ENCODE data around the gene COL23A1.
"Not testable (repeated sequence)": the region's sequence is repeated elsewhere in the genome, so short reads cannot be mapped to it uniquely, and the experiment has no call there.

The COL23A1 gene

DNA sequence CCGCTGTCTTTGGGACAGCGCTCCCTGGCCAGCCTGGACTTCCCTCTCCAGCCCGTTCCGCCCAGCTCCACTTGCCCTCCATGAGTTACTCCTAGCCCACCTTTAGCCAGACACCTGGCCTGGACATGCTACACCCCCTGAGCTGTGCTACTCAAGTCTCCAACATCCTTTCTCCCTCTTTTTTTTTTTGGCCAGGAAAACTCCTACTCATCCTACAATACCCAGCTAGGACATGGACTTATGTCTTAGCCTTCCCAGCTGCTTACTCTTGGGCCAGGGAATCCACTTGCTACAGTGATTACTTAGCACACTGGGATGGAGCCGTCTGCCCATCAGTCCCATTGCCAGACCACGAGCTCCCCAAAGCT lies 264.9 kb downstream of the COL23A1 start:
- DNase-seq (ENCODE audit: low read depth in 2 of 2), result no peak

DNA sequence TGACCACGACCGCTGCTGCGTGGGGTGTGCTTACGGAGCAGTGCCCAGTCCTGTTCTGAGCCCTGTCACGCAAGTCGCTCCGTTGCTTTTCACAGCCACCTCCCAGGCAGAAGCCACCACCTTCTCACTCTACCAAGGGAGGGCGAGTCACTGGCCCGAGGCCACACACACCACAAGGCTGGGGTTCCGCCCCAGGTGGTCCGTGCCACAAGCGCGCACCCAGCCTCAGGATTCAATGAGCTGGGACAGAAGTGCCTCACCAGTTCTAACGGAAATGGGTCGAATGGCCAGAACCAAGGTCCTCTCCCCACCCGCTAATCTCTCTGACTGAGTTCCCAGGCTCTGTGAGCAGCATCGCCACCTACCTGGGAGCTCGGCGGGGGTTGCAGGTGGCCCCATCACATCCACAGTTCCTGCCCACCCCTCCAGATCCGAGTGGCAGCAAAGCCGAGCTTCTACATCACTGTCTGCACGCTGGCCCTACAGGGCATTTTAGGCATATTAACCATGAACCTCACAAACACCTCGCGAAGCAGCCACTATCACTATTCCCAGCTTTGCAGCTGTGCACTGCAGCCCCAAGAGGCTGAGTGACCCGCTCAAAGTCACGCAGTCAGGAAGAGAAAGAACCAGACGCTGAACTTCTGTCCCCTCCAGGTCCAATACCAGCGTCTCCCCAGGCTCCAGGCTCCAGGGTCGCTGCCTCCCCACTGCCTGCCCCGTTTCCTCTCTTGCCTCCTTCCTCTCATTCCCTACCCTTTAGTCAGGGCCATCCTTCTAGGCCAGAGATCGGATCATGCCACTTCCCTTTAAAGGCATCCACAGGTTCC lies 265.5 kb downstream of the COL23A1 start:
- no peak for DNase-seq (ENCODE audit: low read depth in 2 of 2)

DNA sequence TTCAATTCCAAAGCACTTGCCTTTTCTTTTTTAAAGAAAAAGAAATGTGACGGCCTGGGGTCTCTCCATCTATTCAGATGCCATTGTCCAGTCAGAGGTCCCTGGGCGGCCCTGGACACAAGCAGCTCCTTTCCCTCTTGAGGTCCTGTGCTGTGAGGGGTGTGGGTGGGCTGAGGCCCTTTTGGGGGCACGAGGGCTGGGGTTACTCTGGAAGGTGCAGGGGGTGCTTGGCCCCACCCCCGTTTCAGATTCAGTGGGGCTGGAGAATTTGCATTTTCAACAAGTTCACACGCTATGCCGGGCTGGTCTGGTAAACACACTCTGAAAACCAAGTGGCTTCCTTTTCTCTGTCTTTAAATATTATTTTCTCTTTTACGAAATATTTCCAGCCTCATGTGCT lies 266.2 kb downstream of the COL23A1 start:
- DNase-seq (ENCODE audit: low read depth in 2 of 2), result no peak

DNA sequence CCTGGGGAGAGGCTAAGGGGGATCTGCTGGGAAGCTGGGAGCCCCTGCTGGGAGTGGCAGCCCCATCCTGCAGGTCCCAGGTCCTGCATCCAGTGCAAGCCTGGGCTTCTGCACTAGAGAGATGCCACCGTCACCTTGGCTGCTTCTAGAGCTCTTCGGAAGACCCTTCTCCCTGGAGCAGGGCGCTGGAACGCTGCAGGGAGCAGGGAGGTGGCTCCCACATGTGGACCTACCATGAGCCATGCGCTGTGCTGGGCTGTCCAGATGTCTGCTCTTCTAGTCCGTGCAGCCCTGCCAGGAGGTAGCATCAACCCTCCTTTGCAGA lies 266.7 kb downstream of the COL23A1 start:
- DNase-seq (ENCODE audit: low read depth in 2 of 2), result no peak

DNA sequence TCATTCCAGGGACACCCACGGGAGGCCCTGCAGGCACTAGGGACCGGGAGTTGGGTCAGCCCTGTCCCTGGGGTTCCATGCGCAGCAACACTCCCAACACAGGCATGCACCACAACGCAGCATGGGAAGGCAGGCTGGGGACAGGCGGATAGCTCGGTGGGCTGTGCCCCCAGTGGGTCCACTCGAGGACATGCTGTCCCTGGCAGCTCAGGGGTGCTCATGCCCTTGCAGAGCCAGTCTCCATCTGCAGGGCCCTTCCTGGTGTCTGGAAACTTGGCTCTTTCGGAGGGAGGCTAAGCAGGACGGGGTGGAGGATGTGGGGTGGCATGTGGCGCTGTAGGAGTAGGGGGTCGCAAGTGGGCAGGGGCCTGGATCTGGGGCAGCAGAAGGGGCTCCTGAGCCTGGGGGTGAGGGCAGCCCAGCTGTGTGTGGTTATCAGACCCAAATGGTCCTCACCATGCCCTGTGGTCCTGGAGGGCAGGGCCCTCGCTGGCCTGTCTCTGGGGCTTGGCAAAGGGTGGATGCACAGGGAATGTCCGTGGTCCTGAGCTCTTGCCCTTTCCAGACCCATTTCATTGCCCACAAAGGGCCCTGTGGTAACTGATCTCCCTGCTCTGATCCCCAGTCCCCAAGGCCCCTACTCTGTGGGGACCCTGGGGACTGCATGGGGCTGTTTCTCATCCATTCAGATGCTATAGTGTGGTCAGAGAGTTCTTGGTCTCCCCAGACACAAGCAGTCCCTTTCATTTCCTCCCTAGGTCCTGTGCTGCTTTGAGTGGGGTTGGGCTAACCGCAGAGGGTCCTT lies 267.3 kb downstream of the COL23A1 start:
- no peak for DNase-seq (ENCODE audit: low read depth in 2 of 2)

DNA sequence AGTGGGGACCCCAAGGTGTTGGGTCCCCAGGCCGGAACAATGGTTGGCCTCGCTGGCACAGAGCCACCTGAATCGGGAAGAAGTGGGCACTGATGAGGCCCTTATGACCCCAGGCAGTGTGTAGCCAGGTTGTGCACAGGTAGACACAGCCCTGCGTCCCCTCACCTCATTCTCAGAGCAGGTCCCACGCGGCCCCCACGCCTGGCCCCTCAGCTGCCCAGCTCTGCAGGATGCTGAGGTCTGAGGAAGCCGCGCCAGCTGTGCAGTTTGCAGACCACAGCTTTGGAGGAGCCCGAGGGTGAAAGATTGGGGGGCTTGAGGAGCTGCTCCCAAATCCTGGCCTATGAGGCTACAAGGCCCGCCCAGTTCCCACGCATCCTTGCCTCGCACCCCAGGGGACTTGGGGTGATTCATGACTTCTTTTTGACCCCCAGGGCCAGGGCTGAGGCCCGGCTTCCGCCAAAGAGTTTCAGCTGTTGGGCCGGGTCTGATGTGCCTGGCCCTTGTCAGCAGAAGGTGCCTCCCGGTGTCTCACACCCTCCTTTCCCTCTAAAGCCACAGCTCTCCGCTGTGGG lies 269.8 kb downstream of the COL23A1 start:
- no peak for DNase-seq (ENCODE audit: low read depth in 2 of 2)

DNA sequence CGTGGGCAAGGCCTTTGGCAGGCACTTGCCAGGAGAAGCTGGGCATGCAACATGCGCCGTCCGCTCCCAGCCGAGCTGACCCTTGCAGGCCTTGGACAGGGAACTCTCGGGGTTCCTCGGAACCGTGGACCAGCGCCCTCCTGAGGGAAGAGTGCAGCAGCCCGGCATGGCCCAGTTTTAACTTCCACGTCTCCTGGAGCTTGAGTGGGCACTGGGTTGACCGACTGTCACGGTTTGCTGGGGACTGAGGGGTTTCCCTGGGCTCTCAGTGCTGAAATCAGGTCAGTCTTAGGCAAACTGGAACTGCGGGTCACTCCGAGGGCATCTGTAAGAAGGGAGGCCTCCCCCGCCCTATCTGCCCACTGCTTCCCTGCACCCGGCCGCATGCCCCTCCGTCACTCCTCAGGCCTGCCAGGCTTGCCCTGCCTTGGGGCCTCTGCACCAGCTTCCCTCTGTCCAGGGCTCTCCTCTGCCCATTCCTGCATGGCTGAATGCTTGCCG lies 270.6 kb downstream of the COL23A1 start:
- no peak for DNase-seq (ENCODE audit: low read depth in 2 of 2)

DNA sequence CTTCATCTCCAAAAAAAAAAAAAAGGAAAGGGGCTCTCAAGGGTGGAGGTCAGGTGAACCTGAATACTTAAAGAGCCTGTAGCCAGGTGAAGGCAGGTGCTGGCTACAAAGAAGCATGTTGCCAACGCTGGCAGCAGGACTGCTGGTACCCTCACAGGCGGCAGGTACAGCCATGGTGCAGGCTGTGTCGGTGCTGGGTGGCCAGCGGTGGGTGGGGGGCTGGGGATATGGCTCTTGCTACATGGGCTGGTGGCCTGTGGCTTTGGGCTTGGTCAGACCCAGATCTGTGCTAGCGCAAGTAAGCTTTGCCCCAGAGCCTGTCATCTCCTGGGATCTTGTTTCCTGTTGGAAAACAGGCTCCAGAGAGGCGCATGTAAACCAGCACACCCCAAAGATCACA lies 271.3 kb downstream of the COL23A1 start:
- DNase-seq (ENCODE audit: low read depth in 2 of 2), result no peak

DNA sequence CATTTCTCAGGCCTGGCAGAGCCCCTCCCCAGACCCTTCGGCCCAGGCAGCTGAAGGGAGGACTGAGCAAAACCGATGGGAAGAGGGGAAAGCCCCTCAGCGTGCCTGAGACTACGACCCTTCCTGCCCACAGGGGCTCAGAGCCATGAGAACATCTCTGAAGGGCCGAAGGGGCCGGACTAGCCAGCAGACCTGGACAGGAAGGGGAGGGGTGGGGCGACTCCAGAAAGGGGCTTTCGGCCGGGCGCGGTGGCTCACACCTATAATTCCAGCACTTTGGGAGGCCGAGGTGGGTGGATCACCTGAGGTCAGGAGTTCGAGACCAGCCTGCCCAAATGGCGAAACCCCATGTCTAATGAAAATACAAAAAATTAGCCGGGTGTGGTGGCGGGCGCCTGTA lies 271.8 kb downstream of the COL23A1 start:
- DNase-seq (ENCODE audit: low read depth in 2 of 2), result no peak

DNA sequence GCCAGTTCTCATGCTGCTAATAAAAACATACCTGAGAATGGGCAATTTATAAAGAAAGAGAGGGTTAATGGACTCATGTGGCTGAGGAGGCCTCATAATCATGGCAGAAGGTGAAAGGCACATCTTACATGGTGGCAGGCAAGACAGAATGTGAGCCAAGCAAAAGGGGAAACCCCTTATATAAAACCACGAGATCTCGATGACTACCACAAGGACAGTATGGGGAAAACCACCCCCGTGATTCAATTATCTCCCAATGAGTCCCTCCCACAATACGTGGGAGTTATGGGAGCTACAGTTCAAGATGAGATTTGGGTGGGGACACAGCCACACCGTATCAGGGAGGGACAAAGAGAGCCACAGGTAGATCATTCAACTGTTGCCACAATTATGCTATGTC lies 272.5 kb downstream of the COL23A1 start:
- not testable (repeated sequence) for DNase-seq (ENCODE audit: low read depth in 2 of 2)

DNA sequence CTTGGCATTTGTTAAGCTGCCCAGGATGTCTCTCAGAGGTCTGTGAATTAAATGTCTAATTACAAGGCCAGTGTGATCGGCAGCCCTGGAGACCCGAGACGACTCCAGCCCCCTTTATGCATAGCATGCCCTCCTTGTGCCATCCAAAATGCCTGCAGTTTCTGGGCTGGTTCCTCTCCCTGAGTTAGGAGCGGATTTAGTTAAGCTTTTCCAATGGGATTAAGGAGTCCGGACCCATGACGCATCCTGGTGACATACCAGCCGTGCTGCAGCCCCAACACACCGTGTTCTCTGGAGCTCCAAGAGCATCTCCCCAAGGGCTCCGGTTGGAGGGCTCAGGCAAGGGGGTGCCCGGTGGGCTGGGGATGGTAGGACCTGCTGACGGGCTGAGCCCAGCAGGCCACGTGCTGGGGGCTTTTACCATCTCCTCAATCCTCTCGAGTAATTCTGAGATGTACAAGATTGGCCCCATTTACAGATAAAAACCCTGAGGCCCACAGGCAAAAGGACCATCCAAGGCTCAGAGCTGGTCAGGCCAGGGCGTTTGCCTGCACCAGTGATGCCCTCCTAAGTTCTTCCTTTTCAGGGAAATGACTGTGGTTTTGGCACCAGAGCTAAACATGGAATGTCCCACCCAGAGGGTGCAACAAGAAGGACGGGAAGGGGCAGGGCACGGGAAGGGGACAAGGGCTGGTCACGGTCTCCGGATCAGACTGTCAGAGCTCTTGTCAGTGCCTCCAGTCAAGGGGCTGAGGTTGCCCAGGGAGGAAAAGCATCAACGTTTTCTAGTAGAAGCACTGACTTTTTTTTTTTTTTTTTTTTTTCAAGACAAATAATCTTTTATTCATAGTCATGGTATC lies 275.0 kb downstream of the COL23A1 start:
- no peak for DNase-seq (ENCODE audit: low read depth in 2 of 2)

DNA sequence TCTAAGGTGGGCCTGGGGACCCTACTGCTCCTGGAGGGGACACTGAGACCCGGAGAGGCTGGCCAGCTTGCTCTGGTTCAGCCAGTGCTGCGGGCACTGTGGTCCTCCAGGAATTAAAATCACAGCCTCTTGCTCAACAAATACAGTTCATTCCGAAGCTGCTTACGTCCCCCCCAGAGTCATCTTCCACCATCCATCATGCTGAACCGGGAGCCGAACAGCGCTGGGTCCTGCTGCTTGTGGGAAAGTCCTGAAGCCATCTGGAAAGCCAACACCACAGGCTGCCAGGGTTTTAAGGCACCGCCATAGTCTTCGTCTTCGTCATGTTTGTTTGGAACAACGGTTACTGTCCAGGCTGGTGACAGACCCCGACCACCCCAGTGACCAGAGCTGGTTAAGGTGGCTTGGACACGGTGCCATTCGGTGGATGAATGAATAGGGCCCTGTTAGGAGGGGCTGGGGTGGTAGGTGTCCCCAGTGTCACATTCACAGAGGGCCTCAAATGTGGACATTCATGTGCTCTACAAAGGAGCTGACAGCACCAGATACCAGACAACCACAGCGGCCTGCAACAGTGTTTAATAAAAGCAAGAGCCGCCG lies 276.0 kb downstream of the COL23A1 start:
- DNase-seq (ENCODE audit: low read depth in 2 of 2), result no peak

DNA sequence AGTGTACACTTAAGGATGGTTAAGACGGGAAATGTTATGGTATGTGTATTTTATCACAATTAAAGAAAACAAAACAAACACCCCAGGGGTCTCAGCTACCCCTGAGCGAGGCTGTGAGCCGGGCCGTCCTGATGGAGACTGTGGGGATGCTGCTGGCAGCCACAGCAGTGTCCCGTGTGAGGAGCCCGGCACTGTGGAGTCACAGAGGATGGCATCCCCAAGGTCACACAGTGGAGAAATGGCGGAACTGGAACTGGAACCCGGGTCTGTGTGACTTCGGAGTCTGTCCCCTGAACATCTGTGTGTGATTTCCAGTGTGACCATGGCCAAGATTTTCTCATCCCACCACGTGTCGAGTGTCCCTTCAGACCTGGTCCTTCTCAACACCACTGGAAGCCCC lies 276.9 kb downstream of the COL23A1 start:
- DNase-seq (ENCODE audit: low read depth in 2 of 2), result no peak

DNA sequence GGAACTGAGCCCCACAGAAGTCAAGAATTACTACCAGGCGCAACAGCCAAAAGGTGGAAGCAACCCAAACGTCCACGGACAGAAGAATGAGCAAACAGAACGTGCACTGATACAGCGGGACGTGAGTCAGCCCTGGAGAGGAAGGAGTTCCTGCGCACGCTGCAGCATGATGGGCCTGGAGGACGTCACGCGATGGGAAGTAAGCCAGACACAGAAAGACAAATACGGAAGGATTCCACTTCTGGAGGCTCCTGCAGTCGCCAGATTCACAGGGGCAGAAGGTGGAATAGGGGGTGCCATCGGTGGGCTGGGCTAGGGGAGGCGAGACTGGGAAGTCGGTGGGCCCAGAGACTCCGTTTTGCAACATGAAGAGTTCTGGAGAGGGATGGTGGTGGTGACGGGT lies 277.3 kb downstream of the COL23A1 start:
- no peak for DNase-seq (ENCODE audit: low read depth in 2 of 2)

DNA sequence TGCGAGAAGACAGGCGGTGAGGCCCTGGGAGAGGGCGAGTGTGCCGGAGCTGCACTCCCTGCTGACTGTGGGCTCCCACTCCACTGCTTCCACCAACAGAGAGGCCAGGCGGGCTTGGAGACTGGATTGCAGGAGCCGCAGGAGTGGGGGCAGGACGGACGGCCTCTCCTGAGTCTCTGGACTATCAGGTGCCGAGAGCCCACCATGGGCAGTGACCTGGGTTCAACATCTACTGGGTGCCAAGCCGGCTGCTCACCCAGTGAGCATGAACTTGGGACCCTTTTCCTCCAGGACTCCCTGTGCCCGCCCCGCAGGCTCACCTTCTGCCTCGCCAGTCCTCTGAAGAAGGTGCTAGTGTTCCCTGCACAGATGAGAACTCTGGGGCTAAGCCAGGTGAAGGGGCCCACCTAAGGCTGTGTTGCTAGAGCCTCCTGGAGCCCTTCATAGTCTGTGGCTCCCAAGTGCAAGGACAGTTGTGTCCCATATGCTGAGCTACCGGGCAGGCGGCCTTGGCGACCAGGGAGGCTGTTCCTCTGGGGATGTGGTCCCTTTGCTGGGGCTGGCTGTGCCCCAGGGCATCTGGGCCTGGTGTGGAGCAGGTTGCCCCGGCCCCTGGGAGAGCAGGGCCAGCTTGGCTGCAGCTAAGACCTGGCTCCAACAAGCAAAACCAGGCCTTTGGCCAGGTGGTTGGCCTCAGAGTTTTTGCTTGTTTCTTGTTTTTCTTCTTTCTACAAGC lies 279.9 kb downstream of the COL23A1 start:
- no peak for DNase-seq (ENCODE audit: low read depth in 2 of 2)

DNA sequence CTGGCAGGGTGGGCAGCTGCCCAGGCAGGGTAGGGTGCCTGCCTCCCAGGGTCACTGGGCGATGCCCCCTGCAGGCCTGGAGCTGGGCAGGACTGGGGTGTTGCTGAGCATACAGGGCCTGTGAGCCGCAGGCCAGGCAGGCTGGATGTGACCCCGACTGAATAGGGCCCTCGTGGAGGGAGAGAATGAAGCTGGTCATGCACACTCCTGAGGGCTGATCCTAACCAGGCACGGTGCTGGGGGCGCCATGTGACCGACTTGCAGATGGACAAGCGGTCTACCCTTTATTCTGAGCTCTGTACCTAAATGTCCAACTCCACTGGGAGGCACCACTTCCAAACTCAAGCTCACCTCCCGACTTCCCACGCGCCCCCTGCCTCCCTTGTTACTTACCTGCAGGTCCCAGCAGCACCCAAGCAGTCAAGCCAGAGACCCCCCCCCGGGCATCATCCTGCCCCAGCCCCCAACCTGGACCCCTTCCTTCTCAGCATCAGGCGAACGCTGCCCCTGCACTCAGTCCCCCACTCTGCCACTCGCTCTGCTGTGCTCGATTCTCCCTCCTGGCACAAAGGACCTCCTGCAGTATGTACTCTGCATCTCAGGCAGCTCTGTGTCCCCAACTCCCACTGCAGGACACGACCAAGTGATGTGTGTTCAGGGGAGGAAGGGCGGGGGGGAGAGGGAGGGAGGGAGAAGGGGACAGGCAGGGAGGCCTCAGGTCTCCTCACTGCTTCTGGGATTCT lies 280.8 kb downstream of the COL23A1 start:
- DNase-seq (ENCODE audit: low read depth in 2 of 2), result no peak

DNA sequence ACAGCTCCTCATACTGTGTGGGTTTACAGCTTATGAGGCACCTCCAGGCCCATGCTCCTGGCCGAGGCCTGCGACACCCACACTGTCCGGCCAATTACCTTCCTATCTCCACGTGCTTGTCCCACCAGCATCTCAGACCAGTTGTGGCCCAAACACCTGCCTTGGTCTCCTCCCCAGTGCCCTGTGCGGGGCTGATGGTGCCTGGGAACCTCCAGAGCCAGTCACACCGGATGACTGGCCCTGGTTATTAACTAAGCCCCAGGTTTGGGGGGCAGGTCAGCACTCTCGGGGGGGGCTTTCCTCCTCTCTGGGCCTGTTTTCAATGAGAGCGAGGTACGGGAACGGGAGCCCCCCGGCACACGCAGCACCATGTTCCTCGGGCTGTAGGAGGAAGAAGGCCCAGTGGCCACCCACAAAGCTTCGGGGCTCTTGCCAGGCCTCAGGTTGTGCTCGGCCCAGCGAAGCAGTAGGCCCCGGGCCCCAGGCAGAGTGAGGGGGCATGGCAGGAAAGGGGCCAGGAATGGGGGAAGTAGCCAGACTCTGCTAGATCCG lies 281.6 kb downstream of the COL23A1 start:
- no peak for DNase-seq (ENCODE audit: low read depth in 2 of 2)

DNA sequence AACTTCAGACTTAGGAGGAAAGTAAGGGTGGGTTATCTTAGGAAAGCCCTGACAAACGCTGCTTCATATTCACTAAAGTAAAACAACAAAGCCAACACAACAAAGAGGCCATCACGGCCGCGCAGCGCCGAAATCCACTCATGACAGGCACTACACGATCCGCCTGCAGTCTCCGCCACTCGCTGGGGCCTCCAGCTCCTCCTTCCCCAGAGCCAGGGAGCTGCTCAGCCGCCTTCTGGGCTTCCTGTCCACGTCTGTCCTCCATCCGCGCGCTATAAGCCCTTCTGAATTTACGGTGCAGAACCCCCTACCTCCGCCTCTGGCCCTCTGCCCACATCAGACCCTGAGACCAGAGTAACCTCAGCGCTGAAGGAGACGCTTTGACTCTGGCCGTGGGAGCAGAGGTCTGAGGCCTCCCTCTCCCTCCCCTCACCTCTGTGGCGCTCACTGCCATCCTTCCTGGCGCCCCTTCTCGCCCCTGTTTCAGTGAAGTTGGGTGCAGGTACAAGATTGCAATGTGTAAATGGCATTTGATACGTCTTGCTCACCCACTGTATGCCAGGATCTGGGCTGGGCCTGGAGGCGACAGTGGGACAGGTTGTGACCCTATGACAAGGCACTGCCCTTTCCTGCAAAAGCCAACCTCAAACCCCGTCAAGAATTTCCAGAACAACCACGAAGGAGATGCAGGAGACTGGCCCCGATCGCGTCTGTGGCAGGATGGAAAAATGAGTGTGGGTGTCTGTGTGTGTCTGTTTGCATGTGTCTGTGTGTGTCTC lies 282.7 kb downstream of the COL23A1 start:
- DNase-seq (ENCODE audit: low read depth in 2 of 2), result no peak

Measured in fibroblast of skin of left biceps (primary cell).